ENCODE results near the gene ITGA1.

Gene ITGA1

DNA sequence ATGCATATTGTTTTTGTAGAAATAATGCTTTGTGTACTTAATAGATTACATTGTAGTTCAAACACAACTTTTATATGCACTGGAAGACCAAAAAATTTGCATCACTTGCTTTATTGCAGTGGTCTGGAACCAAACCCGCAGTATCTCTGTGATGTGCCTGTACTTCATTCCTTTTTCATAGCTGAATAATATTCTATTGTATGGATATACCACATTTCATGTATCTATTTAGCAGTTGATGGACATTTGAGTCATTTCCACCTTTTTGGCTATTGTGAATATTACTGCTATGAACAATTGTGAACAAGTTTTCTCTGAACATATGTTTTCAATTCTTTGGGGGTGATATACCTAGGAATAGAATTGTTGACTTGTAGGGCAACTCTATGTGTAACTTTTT is 40.1 kb downstream of the ITGA1 start:
- ATAC-seq (replicated peaks; ENCODE audit: extremely low read depth, poor library complexity, severe bottlenecking), result no peak
- H3K36me3 Mint-ChIP-seq (ENCODE audit: insufficient read depth), result no peaks in the 10 kb centered on the region
- no peaks in the 10 kb centered on the region for H3K9me3 Mint-ChIP-seq
- H3K4me3 Mint-ChIP-seq, result no peak overlapping the region
- no peaks in the 10 kb centered on the region for H3K27me3 Mint-ChIP-seq
- H3K4me1 Mint-ChIP-seq, result peaks cover 9% of the 10 kb centered on the region
- no peak for DNase-seq (ENCODE audit: low spot score in 2 of 2)
- no peak overlapping the region for H3K27ac Mint-ChIP-seq (ENCODE audit: low read depth)

DNA sequence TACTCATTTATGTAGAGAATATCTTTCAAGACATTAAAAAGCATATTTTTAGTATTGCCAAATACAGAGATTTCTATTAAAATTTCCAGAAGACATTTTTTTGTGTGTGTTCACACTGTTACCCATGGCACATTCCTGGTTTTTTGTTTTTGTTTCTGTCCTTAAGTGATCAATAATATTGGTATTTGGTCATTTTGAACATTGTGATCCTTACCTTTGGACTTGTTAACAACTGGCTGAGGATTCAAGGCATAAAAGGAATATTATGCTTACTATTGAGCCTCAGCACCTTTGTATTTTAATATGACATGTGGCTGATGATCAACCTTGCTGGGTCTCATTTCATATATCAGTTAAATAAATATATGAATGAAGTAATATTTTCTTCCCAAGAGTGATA is 41.9 kb downstream of the ITGA1 start:
- Mint-ChIP-seq H3K9me3 (no peaks in the 10 kb centered on the region), H3K27ac (ENCODE audit: low read depth) (no peak overlapping the region), H3K4me1 (peaks cover 9% of the 10 kb centered on the region), H3K4me3 (no peak overlapping the region), H3K27me3 (no peaks in the 10 kb centered on the region), H3K36me3 (ENCODE audit: insufficient read depth) (no peaks in the 10 kb centered on the region)
- no peak for ATAC-seq (replicated peaks; ENCODE audit: extremely low read depth, poor library complexity, severe bottlenecking)
- no peak for DNase-seq (ENCODE audit: low spot score in 2 of 2)

DNA sequence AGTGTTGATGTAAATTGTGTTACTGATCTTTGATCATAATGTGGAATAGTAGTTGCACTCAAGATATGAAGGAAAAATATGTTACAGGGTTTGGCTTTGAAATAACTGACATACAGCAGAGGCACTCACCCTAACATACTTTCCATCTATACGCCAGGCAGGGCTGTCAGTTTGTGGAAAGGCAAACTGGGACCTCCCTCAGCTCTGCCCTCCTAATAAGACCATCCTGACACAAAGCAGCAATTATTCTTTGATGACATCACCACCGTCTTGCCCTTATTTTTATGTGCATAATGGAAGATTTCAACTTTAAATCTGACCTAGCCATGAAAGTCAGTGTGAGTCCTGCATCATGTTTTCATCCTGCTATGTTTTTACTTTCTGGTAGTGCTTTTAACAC is 42.9 kb downstream of the ITGA1 start:
- Mint-ChIP-seq H3K4me3 (no peak overlapping the region), H3K27ac (ENCODE audit: low read depth) (no peak overlapping the region), H3K4me1 (peaks cover 5% of the 10 kb centered on the region), H3K36me3 (ENCODE audit: insufficient read depth) (no peaks in the 10 kb centered on the region), H3K27me3 (no peaks in the 10 kb centered on the region), H3K9me3 (no peaks in the 10 kb centered on the region)
- no peak for DNase-seq (ENCODE audit: low spot score in 2 of 2)
- no peak for ATAC-seq (replicated peaks; ENCODE audit: extremely low read depth, poor library complexity, severe bottlenecking)

DNA sequence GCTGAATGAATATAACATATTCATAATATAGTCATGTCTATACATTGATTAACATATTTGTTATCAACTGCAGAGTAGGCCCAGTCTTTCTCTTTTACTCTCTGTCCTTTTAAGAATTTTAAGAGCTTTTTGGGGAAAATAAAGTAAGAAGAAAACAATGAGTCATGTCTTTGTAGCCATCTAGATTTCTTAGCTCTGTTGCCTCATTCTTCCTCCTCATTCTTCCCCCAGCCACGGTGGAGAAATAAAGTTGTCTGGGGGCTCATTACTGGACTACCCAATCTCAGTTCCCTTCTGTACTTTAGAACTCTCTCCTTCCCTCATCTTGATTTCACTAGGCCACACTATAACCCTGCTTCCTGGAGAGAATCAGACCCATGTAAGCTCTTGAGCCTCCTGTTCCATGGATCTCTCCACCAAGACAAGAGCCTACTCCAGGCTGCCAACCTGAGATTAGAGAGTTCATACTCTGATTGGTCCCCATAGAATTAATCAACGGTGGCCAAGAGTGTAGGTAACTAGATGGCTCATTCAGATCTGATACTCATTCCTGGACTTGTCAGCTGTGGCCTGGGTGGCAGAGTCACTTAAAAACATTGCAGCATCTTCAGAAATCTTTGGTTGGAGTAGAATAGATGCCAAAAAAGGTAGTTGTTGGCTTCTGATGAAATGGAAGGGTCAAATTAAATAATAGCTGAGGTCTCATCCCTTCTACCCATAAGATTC is 44.2 kb downstream of the ITGA1 start:
- ATAC-seq (replicated peaks; ENCODE audit: extremely low read depth, poor library complexity, severe bottlenecking), result no peak

DNA sequence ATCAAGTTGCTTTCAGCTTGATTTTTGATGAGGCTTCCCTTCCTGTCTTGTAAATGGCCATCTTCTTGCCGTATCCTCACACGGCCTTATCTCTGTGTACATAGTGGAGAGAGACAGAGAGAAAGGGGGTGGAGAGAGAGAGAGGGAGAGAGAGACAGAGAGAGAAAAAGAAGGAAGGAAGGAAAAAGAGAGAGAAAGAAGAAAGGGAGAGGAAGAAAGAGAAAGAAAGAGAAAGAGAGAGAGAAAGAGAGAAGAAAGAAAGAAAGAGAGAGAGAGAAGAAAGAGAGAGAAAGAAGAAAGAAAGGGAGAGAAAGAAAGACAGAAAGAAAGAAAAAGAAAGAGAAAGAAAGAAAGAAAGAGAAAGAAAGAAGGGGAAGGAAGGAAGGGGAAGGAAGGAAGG is 46.6 kb downstream of the ITGA1 start:
- no peaks in the 10 kb centered on the region for H3K36me3 Mint-ChIP-seq (ENCODE audit: insufficient read depth)
- ATAC-seq (replicated peaks; ENCODE audit: extremely low read depth, poor library complexity, severe bottlenecking) (no peak), DNase-seq (ENCODE audit: low spot score in 2 of 2) (no peak)
- H3K27me3 Mint-ChIP-seq, result no peaks in the 10 kb centered on the region
- H3K4me3 Mint-ChIP-seq, result no peak overlapping the region
- H3K27ac Mint-ChIP-seq (ENCODE audit: low read depth), result no peak overlapping the region
- no peaks in the 10 kb centered on the region for H3K9me3 Mint-ChIP-seq
- no peaks in the 10 kb centered on the region for H3K4me1 Mint-ChIP-seq

More for the DNA sequence above, 44.2 kb downstream of the ITGA1 start:
- Mint-ChIP-seq H3K27ac (ENCODE audit: low read depth) (no peak overlapping the region), H3K4me1 (no peaks in the 10 kb centered on the region), H3K9me3 (no peaks in the 10 kb centered on the region), H3K4me3 (no peak overlapping the region), H3K27me3 (no peaks in the 10 kb centered on the region), H3K36me3 (ENCODE audit: insufficient read depth) (no peaks in the 10 kb centered on the region)
- no peak for DNase-seq (ENCODE audit: low spot score in 2 of 2)

DNA sequence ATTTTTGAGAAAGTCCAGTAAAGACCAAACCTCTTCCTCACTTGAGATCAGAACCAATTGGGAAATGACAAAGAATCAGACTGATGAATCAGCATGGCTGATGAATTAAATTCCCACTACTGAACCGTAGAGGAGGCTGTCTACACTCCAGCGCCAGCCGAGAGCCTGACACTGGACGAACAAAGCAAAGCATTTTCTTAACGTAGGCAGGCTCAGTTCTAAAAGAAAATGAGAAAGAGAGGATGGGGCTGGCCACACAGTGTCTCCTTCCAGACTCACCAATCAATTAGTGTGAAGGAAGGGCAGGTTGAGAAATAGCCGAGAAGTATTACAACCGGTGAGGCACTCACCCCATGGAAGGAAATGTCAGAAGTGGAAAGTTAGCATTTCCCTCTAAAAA is 49.4 kb downstream of the ITGA1 start:
- ATAC-seq (replicated peaks; ENCODE audit: extremely low read depth, poor library complexity, severe bottlenecking), result no peak
- no peaks in the 10 kb centered on the region for H3K27me3 Mint-ChIP-seq
- H3K4me3 Mint-ChIP-seq, result no peak overlapping the region
- no peak for DNase-seq (ENCODE audit: low spot score in 2 of 2)
- no peaks in the 10 kb centered on the region for H3K9me3 Mint-ChIP-seq
- H3K27ac Mint-ChIP-seq (ENCODE audit: low read depth), result no peak overlapping the region
- H3K36me3 Mint-ChIP-seq (ENCODE audit: insufficient read depth), result no peaks in the 10 kb centered on the region
- no peaks in the 10 kb centered on the region for H3K4me1 Mint-ChIP-seq

DNA sequence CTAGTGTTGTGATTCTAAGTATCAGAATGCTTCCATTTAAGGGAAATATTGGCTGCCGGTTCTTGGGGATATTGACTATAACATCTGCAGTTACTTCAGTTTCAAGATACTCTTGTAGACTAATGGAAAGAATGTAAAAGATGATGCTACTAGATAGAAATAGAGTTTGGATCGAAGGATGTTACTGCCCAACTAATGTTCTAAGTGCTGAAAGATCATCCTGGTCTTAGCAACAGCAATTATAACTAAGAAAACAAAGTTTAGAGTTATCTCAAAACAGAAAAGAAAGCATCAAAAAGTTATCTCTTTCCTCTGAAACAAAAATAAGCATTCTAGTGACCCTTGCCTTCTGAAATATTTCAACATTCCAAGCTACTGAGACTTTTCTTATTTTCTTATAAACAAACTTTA is 49.9 kb downstream of the ITGA1 start:
- H3K27ac Mint-ChIP-seq (ENCODE audit: low read depth), result no peak overlapping the region
- ATAC-seq (replicated peaks; ENCODE audit: extremely low read depth, poor library complexity, severe bottlenecking) (no peak), DNase-seq (ENCODE audit: low spot score in 2 of 2) (no peak)
- no peaks in the 10 kb centered on the region for H3K27me3 Mint-ChIP-seq
- no peaks in the 10 kb centered on the region for H3K36me3 Mint-ChIP-seq (ENCODE audit: insufficient read depth)
- no peaks in the 10 kb centered on the region for H3K9me3 Mint-ChIP-seq
- H3K4me3 Mint-ChIP-seq, result no peak overlapping the region
- no peaks in the 10 kb centered on the region for H3K4me1 Mint-ChIP-seq

DNA sequence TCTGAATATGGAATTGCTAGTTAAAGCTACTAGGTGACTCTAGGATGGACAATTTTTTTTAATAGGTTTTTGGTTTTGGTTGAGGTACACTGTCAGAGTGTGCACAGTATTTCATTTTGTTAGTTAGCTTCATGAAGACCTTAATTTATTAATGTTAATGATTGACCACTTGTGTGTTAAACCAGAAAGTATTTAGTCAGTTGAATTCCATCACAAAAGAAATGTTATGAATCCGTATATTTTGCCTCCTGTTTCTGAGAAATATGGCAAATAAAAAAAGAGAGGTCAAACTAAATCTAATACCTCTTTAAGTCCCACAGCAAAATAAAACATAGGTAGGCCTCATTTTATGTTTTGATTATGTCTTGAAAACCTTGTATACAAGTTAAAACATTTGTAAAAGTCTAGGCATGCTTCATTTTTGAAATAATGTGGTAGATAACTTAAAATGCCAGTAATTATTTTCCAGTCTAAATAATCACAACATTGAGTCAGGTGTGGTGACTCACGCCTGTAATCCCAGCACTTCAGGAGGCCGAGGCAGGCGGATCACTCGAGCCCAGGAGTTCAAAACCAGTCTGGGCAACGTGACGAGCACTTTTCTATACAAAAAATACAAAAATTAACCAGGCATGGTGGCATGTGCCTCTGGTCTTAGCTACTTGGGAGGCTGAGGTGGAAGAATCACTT is 50.8 kb downstream of the ITGA1 start:
- Mint-ChIP-seq H3K4me3 (no peak overlapping the region), H3K27ac (ENCODE audit: low read depth) (no peak overlapping the region), H3K9me3 (no peaks in the 10 kb centered on the region), H3K36me3 (ENCODE audit: insufficient read depth) (no peaks in the 10 kb centered on the region), H3K27me3 (no peaks in the 10 kb centered on the region), H3K4me1 (no peaks in the 10 kb centered on the region)
- ATAC-seq (replicated peaks; ENCODE audit: extremely low read depth, poor library complexity, severe bottlenecking), result no peak
- no peak for DNase-seq (ENCODE audit: low spot score in 2 of 2)

DNA sequence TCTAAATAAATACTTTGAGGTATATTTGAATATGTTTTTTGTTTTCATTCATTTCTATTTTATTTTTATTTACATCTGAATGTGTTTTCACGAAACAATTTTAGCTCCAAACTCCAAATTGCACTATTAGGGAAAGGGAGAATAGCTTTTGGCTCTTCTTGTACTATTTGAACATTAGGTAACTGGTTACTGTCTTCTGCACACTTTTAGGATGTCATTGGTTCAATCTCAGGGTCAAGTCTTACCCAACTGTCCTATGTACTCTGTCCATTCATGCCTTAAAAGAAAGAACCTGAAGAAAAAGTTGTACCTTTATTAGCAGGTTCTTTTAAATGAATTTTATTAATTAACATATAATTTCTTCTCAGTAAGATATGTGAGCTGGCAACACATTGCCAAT is 51.6 kb downstream of the ITGA1 start:
- H3K4me3 Mint-ChIP-seq, result no peak overlapping the region
- no peaks in the 10 kb centered on the region for H3K4me1 Mint-ChIP-seq
- ATAC-seq (replicated peaks; ENCODE audit: extremely low read depth, poor library complexity, severe bottlenecking) (no peak), DNase-seq (ENCODE audit: low spot score in 2 of 2) (no peak)
- H3K36me3 Mint-ChIP-seq (ENCODE audit: insufficient read depth), result no peaks in the 10 kb centered on the region
- H3K27ac Mint-ChIP-seq (ENCODE audit: low read depth), result no peak overlapping the region
- H3K9me3 Mint-ChIP-seq, result no peaks in the 10 kb centered on the region
- no peaks in the 10 kb centered on the region for H3K27me3 Mint-ChIP-seq

DNA sequence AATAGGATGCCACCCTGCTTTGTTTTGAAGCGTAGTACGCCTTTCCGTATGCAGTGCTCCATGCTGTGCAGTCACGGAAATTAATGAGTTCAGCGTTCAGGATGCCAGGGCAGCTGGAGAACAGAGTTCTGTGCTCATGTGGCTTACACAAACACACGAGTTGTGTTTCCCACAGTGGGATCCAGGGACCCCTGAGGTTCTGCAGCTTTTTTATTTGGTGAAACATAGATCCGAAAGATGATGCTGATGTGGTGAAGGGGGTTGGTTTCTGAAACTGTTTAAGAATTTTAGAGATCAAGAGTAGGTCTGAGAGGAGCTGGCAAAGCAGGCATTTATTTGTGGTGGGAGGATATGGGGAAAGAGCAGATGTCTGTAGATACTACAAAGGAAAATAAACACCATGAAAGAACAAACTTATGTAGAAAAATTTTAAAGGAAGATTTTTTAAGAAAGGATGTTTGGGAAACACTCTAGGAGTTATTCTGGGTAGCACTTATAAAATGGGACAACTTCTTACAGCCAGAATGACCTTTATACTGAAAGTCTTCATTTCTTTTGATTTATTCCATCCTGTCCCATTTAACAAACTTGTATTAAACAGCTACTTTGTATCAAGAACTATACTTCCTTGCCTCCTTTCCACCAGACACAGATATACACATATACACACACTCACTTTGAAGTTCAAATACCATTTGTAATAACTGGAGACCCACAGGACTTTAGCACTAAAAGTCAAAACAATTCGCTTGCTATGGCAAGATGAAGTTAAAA is 52.7 kb downstream of the ITGA1 start:
- DNase-seq (ENCODE audit: low spot score in 2 of 2) (no peak), ATAC-seq (replicated peaks; ENCODE audit: extremely low read depth, poor library complexity, severe bottlenecking) (no peak)
- Mint-ChIP-seq H3K27me3 (no peaks in the 10 kb centered on the region), H3K4me1 (no peaks in the 10 kb centered on the region), H3K36me3 (ENCODE audit: insufficient read depth) (no peaks in the 10 kb centered on the region), H3K4me3 (no peak overlapping the region), H3K9me3 (no peaks in the 10 kb centered on the region), H3K27ac (ENCODE audit: low read depth) (no peak overlapping the region)

DNA sequence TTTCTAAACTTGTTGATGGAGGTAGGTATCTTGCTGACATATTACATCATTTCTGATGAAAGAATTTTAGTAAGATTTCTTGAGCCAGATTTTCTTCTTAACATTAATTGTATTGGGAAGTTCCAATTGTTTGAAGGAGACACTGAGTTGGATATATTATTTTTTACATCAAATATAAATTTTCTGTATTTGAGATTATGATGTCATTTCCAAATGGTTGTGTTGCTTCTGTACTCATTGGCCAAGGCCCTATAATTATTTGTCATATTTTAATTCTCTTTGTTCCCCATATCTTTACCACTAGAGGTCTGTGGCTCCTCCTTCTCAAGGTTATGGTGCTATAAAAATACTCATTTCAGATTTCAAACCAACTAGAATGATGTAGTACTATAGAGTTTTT is 53.4 kb downstream of the ITGA1 start:
- H3K36me3 Mint-ChIP-seq (ENCODE audit: insufficient read depth), result no peaks in the 10 kb centered on the region
- H3K27ac Mint-ChIP-seq (ENCODE audit: low read depth), result no peak overlapping the region
- DNase-seq (ENCODE audit: low spot score in 2 of 2), result no peak
- no peaks in the 10 kb centered on the region for H3K27me3 Mint-ChIP-seq
- no peak overlapping the region for H3K4me3 Mint-ChIP-seq
- no peaks in the 10 kb centered on the region for H3K4me1 Mint-ChIP-seq
- no peak for ATAC-seq (replicated peaks; ENCODE audit: extremely low read depth, poor library complexity, severe bottlenecking)
- H3K9me3 Mint-ChIP-seq, result no peaks in the 10 kb centered on the region

DNA sequence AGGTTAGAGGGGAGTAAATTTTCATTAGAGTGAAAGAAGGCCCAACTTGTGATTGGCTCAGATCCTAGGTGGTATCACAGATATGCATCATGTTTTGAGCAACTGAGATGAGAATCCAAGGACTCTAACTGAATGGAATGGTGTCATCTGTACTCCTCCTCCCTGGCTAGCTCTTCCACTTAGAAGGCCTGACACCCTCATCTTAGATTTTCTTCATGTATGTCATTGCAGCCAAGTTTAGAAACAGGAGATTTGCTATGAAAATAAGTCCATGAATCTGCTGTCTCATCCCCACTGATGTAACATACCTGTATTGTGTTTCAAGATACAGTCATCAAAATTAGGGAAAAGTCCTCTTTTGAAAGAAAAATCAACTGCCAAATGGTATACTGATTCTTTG is 54.4 kb downstream of the ITGA1 start:
- H3K27ac Mint-ChIP-seq (ENCODE audit: low read depth), result no peak overlapping the region
- ATAC-seq (replicated peaks; ENCODE audit: extremely low read depth, poor library complexity, severe bottlenecking) (no peak), DNase-seq (ENCODE audit: low spot score in 2 of 2) (no peak)
- H3K4me1 Mint-ChIP-seq, result no peaks in the 10 kb centered on the region
- no peaks in the 10 kb centered on the region for H3K36me3 Mint-ChIP-seq (ENCODE audit: insufficient read depth)
- H3K4me3 Mint-ChIP-seq, result no peak overlapping the region
- H3K27me3 Mint-ChIP-seq, result no peaks in the 10 kb centered on the region
- no peaks in the 10 kb centered on the region for H3K9me3 Mint-ChIP-seq

DNA sequence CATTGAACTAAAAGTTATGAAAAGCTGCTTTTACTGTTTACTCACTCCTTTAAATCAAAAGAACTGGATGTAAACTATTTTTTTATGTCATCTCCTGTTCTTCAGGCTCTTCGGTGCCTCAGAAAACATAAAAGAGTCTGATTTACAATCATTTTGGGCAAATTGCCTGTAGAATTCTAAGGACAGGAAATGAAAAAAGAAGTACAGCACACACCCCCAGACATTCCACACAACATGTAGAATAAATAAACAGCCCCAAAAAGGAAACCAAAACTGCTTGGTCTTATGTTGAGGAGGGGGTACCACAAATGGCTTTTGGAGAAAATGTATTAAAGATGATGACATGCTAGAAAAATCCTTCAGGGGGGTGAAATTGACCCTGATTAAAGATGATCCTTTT is 57.2 kb downstream of the ITGA1 start:
- Mint-ChIP-seq H3K9me3 (no peaks in the 10 kb centered on the region), H3K4me1 (no peaks in the 10 kb centered on the region), H3K36me3 (ENCODE audit: insufficient read depth) (no peaks in the 10 kb centered on the region), H3K27ac (ENCODE audit: low read depth) (no peak overlapping the region), H3K27me3 (no peaks in the 10 kb centered on the region), H3K4me3 (no peak overlapping the region)
- no peak for ATAC-seq (replicated peaks; ENCODE audit: extremely low read depth, poor library complexity, severe bottlenecking)
- DNase-seq (ENCODE audit: low spot score in 2 of 2), result no peak
